GM12875 (cell line): Measurements from ENCODE around the gene MYO15A.

Experiments used
- H3K4me3 ChIP-seq: one replicate; pipeline ENCODE4 v1.5.1; 2011; ENCODE audit warnings: low read depth, low read length, control low read depth
- TF ChIP-seq, protein P1 (sequence below): IDR thresholded peaks from 2 replicates; pipeline ENCODE4 v1.5.1; 2011; ENCODE audit warnings: low read depth, mild to moderate bottlenecking, control low read depth, inconsistent platforms, low read length, moderate library complexity, borderline replicate concordance; ENCODE audit not compliant: insufficient read depth

MYO15A gene

DNA sequence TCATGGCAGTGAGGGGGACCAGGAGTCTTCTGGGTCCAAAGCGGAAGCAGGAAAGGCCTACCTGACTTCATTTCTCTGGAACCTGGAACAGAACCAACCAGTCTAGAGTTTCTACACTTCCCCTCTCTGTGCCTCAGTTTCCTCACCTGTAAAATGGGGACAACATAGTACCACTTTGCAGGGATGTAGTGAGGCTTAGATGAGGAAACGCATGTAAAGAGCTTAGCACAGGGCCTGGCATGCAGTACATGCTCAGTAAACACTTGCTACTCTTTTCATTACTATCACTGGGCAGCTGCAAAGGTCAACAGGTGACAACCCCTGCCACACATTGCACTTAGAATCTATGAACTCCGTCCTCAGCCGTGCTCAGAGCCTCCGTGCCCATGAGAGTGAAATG is 24.2 kb downstream of the MYO15A start:
- TF ChIP-seq, protein P1, sequence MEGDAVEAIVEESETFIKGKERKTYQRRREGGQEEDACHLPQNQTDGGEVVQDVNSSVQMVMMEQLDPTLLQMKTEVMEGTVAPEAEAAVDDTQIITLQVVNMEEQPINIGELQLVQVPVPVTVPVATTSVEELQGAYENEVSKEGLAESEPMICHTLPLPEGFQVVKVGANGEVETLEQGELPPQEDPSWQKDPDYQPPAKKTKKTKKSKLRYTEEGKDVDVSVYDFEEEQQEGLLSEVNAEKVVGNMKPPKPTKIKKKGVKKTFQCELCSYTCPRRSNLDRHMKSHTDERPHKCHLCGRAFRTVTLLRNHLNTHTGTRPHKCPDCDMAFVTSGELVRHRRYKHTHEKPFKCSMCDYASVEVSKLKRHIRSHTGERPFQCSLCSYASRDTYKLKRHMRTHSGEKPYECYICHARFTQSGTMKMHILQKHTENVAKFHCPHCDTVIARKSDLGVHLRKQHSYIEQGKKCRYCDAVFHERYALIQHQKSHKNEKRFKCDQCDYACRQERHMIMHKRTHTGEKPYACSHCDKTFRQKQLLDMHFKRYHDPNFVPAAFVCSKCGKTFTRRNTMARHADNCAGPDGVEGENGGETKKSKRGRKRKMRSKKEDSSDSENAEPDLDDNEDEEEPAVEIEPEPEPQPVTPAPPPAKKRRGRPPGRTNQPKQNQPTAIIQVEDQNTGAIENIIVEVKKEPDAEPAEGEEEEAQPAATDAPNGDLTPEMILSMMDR: no peak
- no peak overlapping the region for H3K4me3 ChIP-seq

DNA sequence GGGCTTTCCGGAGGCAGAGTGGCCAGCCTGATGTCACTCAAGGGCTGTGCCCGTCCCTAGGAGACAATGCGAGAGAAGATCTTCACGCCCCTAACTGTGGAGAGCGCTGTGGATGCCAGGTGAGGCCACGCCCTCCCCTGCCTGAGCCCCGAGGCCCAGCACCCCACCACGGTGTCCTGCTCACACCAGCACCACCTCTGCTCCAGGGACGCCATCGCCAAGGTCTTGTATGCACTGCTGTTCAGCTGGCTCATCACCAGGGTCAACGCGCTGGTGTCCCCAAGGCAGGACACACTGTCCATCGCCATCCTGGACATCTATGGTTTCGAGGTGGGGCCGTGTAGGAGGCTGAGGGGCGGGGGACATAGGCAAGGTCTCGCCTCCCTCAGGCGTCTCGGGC is 27.8 kb downstream of the MYO15A start:
- TF ChIP-seq, protein P1: no peak
- H3K4me3 ChIP-seq: no peak overlapping the region

DNA sequence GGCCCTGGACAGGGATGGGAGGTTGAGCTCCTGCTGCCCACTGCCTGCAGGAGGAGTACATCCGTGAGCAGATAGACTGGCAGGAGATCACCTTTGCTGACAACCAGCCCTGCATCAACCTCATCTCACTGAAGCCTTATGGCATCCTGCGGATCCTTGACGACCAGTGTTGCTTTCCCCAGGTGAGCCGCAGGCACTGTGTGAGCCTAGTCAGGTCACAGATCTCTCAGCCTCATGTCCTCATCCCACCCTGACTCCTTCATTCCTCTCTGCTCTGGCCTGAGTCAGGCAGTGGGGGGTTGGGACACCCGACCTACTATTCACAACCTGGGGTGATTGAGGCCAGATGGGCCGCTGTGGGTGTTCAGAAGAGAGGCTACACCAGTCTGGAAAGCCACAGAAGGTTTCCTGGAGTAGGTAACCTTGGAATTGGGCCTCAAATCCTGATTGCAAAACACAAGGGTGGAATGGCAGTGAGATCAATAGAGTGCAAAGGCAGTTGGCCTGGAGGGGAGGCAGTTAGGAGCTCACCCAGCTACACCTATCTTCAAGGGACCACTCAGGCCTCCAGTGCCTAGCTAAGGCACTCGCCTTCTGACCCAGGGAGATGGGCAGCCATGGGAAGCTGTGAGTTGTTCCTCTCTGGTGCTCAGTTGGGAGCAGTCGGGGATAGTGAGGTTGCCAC is 29.7 kb downstream of the MYO15A start:
- no peak overlapping the region for H3K4me3 ChIP-seq
- TF ChIP-seq, protein P1: no peak

DNA sequence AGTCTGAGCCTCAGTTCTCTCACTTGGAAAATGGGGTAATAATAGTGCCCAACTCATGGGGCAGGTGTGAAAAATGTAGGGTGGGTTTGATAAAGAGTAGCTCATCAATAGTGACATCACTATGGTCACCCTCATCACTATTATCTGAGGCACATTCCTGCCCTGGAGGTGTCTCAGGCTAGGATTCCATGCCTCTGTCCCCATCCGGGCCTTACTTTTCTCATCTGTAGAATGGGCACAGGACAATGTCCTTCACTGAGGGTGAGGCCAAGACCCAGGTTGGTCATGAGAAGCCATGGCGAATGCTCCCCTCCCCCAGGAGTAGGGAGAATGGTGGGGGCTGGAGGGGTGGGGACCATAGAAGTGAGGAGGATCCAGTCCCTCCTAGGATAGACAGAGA is 30.5 kb downstream of the MYO15A start:
- H3K4me3 ChIP-seq: no peak overlapping the region
- TF ChIP-seq, protein P1: no peak

DNA sequence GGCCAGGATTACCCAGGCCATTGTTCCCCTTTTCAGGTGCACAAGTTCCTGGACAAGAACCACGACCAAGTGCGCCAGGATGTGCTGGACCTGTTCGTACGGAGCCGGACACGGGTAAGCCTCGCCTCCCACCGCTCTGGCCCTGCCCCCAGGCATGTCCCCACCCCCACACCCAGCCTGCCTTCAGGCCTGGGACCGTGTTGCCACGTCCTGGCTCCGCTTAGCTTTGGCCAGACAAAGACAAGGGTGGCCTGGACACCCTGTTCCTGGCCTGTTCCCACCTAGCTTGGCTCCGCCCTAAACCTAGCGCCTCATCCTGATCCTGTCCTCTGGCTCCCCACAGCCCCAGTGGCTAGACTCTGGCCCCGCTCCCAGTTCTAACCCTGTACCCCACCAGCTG is 30.9 kb downstream of the MYO15A start:
- H3K4me3 ChIP-seq: no peak overlapping the region
- TF ChIP-seq, protein P1: no peak

DNA sequence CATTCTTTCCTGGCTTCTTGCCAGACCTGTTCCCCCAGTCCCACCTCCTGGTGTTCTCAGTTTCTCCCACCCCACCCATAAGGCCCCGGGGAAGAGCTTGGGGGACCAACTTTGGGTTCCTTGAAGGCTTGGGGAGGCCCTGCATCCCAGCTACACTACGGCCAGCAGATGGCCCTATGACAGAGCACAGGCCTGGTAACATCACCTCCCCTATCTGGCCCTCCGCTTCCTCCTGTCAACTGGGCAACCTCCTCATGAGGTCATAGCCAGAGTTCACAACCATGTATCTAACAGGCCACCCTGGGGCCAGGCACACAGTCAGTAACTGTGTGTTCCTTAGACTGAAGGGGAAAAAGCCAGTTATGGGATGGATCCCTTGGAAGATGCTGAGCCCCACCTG is 31.4 kb downstream of the MYO15A start:
- TF ChIP-seq, protein P1: peak; percentile 22; the same call in 1 of the 2 replicates
- H3K4me3 ChIP-seq: no peak overlapping the region

DNA sequence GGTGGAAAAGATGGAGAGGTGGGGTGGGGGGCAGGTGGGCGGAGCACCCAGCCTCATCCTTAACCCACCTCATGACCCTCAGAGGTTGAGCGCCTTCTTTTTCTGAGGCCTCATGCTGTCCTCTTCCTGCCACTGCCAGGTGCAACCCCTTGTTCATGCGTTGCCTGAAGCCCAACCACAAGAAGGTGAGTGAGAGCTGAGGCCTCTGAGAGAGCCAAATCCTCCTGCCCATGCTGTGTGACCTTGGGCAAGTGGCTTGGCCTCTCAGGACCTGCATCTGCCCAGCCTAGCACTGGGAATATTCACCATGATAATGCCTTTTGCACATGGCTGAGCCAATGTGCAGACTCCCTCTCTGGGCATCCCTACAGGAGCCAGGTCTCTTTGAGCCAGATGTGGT is 32.1 kb downstream of the MYO15A start:
- TF ChIP-seq, protein P1: no peak

More for the DNA sequence above, 32.1 kb downstream of the MYO15A start:
- no peak overlapping the region for H3K4me3 ChIP-seq
